ENCODE measurements around the gene DEUP1. TPM values are rescaled to one million over a fixed set of nuclear protein-coding genes. Genes with fewer than 3 reads are reported as not detected.

The DEUP1 gene
- total RNA-seq, 2 donors from 2014 or later: 0.99 TPM; not detected in 1

DNA sequence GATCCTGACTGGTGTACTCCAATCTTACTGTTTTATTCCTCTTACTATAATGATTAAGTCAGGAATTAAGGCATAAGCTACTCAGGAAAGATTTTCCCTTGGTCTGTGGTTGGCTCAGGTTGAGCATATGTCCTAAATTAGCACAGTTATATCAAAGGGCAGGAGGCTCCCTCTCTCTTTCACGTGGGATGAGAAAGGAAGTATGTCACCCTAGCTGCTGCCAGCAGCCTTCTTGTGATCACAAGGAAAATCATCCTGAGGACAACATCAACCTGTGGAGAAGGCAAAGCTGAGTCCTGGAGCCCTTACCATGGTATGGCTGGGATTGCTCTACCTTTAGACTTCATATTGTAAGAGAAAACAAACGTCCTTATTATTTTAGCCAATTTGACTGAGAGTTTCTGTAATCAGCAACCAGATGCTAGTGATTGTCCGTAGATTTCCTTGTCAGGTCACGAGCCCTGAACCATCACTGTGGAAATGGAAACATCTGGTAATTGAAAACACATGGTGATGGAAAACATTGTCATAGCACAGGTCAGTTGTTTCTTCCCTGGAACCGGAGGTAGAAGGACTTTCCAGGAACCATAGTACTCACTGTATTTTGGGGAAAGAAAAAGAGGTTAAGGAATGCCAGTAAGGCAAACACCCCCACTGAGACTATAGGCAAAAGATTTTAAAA lies 40.6 kb upstream of the DEUP1 start:
- H3K27ac ChIP-seq: no peak overlapping the region
- ATAC-seq: no peak

DNA sequence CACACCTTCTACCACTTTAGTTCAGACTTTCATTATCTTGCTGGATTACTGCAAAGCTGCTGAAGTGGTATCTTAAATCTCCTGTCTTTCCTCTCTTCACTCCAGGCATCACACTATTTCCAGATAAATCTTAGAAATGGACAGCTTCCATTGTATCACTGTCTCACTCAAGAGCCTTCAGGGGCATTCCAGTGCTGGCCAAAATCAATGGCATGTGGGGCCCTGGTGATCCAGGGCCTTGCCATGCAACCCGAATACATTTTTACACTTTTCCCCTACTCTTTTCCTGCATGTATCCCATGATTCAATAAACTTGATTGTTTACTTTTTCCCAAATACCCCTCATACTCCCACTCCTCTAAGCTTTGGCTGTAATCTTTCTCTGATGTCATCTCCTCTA lies 39.4 kb upstream of the DEUP1 start:
- ATAC-seq: no peak

More for the DNA sequence above, 40.6 kb upstream of the DEUP1 start:
- TF ChIP-seq, protein P1, sequence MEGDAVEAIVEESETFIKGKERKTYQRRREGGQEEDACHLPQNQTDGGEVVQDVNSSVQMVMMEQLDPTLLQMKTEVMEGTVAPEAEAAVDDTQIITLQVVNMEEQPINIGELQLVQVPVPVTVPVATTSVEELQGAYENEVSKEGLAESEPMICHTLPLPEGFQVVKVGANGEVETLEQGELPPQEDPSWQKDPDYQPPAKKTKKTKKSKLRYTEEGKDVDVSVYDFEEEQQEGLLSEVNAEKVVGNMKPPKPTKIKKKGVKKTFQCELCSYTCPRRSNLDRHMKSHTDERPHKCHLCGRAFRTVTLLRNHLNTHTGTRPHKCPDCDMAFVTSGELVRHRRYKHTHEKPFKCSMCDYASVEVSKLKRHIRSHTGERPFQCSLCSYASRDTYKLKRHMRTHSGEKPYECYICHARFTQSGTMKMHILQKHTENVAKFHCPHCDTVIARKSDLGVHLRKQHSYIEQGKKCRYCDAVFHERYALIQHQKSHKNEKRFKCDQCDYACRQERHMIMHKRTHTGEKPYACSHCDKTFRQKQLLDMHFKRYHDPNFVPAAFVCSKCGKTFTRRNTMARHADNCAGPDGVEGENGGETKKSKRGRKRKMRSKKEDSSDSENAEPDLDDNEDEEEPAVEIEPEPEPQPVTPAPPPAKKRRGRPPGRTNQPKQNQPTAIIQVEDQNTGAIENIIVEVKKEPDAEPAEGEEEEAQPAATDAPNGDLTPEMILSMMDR (IDR thresholded peaks at IDR 0.05): no peak
- TF ChIP-seq POLR2A (IDR thresholded peaks at IDR 0.05): no peak
- H3K36me3 ChIP-seq (replicated peaks in 1 of 2; ENCODE audit: insufficient read depth in 1 of 2, low read depth in 2 of 2): no peaks in the 10 kb centered on the region
- WGBS, 2 donors: 57 to 62% methylated on average over 5 of the region's 5 CpGs
- DNase-seq: no peak
- H3K4me3 ChIP-seq: no peak overlapping the region
- no peaks in the 10 kb centered on the region for H3K9me3 ChIP-seq
- no peaks in the 10 kb centered on the region for H3K27me3 ChIP-seq
- intact Hi-C loops (cut with DNase I): no loop called here
- H3K4me1 ChIP-seq: no peaks in the 10 kb centered on the region

DNA sequence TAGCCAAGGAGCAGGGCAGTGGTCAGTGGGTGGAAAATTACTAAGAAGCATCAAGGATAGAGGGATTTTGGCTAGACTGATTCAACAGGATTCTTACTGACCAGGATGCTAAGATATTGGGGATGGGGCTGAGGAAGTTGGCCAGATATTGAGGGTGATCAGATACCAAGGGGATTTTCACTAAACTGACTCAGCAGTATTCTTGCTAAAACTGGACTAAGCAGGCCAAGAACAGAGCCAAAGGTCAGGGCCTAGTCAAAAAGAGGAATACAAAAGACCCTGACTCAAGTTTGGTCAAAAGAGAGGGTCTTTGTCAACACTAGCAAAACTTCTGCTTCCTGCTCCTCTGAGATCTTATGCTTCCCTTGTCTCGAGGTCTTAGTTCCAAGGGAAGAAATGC lies 38.6 kb upstream of the DEUP1 start:
- DNase-seq (no peak), ATAC-seq (no peak)
- TF ChIP-seq, protein P1 (IDR thresholded peaks at IDR 0.05): no peak
- no peak for TF ChIP-seq POLR2A (IDR thresholded peaks at IDR 0.05)
- no peaks in the 10 kb centered on the region for H3K36me3 ChIP-seq (replicated peaks in 1 of 2; ENCODE audit: insufficient read depth in 1 of 2, low read depth in 2 of 2)
- intact Hi-C loops (cut with DNase I): no loop called here
- no peak overlapping the region for H3K4me3 ChIP-seq
- H3K27me3 ChIP-seq: no peaks in the 10 kb centered on the region
- H3K9me3 ChIP-seq: no peaks in the 10 kb centered on the region
- no peak overlapping the region for H3K27ac ChIP-seq
- H3K4me1 ChIP-seq: no peaks in the 10 kb centered on the region
- 76 to 100% methylated on average over 1 of the region's 1 CpG for WGBS, 2 donors

More for the DNA sequence above, 39.4 kb upstream of the DEUP1 start:
- no peaks in the 10 kb centered on the region for H3K4me1 ChIP-seq
- H3K27me3 ChIP-seq: no peaks in the 10 kb centered on the region
- H3K36me3 ChIP-seq (replicated peaks in 1 of 2; ENCODE audit: insufficient read depth in 1 of 2, low read depth in 2 of 2): no peaks in the 10 kb centered on the region
- WGBS, 2 donors: 87 to 95% methylated on average over 1 of the region's 1 CpG
- intact Hi-C loops (cut with DNase I): no loop called here
- no peaks in the 10 kb centered on the region for H3K9me3 ChIP-seq
- H3K27ac ChIP-seq: no peak overlapping the region
- TF ChIP-seq, protein P1 (IDR thresholded peaks at IDR 0.05): no peak
- TF ChIP-seq POLR2A (IDR thresholded peaks at IDR 0.05): no peak
- DNase-seq: no peak
- no peak overlapping the region for H3K4me3 ChIP-seq

DNA sequence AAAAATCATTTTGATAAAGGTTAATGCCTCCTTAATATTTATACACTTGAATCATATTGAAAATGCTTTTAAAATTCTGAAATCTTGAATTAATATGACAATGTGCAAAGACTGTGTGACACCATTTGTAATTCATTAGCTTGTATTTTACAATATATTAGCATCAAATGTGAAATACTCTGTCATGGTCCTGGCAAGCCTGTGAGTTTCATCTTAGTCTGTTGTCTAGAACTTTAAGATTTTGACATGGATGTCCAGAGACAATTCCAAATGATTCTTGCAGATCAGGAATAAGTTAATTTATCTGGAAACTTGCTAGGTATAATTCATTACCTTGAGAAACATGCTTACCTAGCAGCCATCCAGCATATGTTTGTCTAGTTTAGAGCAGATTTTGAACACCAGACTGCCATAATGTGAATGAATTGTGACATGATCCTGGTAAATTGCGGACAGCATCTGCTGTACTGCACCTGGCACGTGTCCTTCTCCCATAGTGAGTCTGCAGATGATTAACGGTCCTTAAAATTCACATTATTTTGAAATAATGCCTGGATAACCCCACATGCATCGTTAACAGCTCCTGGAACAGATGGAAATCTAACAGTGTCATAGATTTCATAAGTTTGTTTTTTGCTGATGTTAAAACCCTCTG lies 34.5 kb upstream of the DEUP1 start:
- DNase-seq (no peak), ATAC-seq (no peak)
- H3K27ac ChIP-seq: no peak overlapping the region
- intact Hi-C loops (cut with DNase I): no loop called here
- H3K4me3 ChIP-seq: no peak overlapping the region
- no peaks in the 10 kb centered on the region for H3K4me1 ChIP-seq
- TF ChIP-seq, protein P1 (IDR thresholded peaks at IDR 0.05): no peak
- TF ChIP-seq POLR2A (IDR thresholded peaks at IDR 0.05): no peak
- H3K36me3 ChIP-seq (replicated peaks in 1 of 2; ENCODE audit: insufficient read depth in 1 of 2, low read depth in 2 of 2): no peaks in the 10 kb centered on the region
- no peaks in the 10 kb centered on the region for H3K27me3 ChIP-seq
- 79 to 95% methylated on average over 4 of the region's 4 CpGs for WGBS, 2 donors
- no peaks in the 10 kb centered on the region for H3K9me3 ChIP-seq
